H9 (cell line): ENCODE data around the gene MUC2. TPM values are rescaled to one million over a fixed set of nuclear protein-coding genes. Genes with fewer than 3 reads are reported as not detected.

Experiments
- DNase-seq: peaks from one replicate; pipeline ENCODE4 v3.0.0-alpha.2; 2017
- H2AFZ ChIP-seq: one replicate; pipeline ENCODE4 v1.6.1; 2013; ENCODE audit warnings: mild to moderate bottlenecking, low read length, control low read depth, moderate library complexity
- H2AK5ac ChIP-seq: 2 replicates; pipeline ENCODE4 v1.6.1; 2013; ENCODE audit warnings: low read length, control low read depth, mixed read lengths; ENCODE audit not compliant: insufficient read length
- H2BK120ac ChIP-seq: one replicate; pipeline ENCODE4 v1.6.1; 2013; ENCODE audit warnings: low read depth, mild to moderate bottlenecking, low read length, control low read depth, inconsistent platforms; ENCODE audit not compliant: poor library complexity, severe bottlenecking
- H2BK12ac ChIP-seq: 2 replicates; pipeline ENCODE4 v1.6.1; 2013; ENCODE audit warnings: low read length, control low read depth, mixed read lengths, low read depth; ENCODE audit not compliant: insufficient read length
- H2BK15ac ChIP-seq: 2 replicates; pipeline ENCODE4 v1.6.1; 2013; ENCODE audit warnings: low read depth, low read length, control low read depth
- H2BK20ac ChIP-seq: one replicate; pipeline ENCODE4 v1.6.1; 2013; ENCODE audit warnings: low read depth, mild to moderate bottlenecking, low read length, control low read depth, inconsistent platforms; ENCODE audit not compliant: poor library complexity, severe bottlenecking
- H2BK5ac ChIP-seq: 2 replicates; pipeline ENCODE4 v1.6.1; 2013; ENCODE audit warnings: low read length, control low read depth, mixed read lengths; ENCODE audit not compliant: insufficient read length
- H3K14ac ChIP-seq: 2 replicates; pipeline ENCODE4 v1.6.1; 2013; ENCODE audit warnings: low read length, control low read depth; ENCODE audit not compliant: insufficient read depth
- H3K18ac ChIP-seq: 2 replicates; pipeline ENCODE4 v1.6.1; 2013; ENCODE audit warnings: low read depth, mild to moderate bottlenecking, mixed read lengths, low read length, control low read depth; ENCODE audit not compliant: insufficient read length
- H3K23ac ChIP-seq: 2 replicates; pipeline ENCODE4 v1.6.1; 2013; ENCODE audit warnings: low read length, control low read depth, mixed read lengths, low read depth; ENCODE audit not compliant: insufficient read length
- H3K23me2 ChIP-seq: 2 replicates; pipeline ENCODE4 v1.6.1; 2013; ENCODE audit warnings: low read depth, mild to moderate bottlenecking, mixed read lengths, low read length, control low read depth; ENCODE audit not compliant: insufficient read length, poor library complexity, severe bottlenecking
- H3K27ac ChIP-seq: 2 replicates; pipeline ENCODE4 v1.5.1; 2013; ENCODE audit warnings: low read length, control low read depth, mixed read lengths, low read depth; ENCODE audit not compliant: insufficient read length
- H3K27me3 ChIP-seq: 2 replicates; pipeline ENCODE4 v1.6.1; 2013; ENCODE audit warnings: low read length, control low read depth, inconsistent platforms; ENCODE audit not compliant: insufficient read depth
- H3K4ac ChIP-seq: 2 replicates; pipeline ENCODE4 v1.6.1; 2013; ENCODE audit warnings: low read depth, mild to moderate bottlenecking, control low read depth, inconsistent platforms, low read length, moderate library complexity
- H3K4me1 ChIP-seq: 2 replicates; pipeline ENCODE4 v1.6.1; 2013; ENCODE audit warnings: low read length, control low read depth, inconsistent platforms; ENCODE audit not compliant: insufficient read depth
- H3K4me2 ChIP-seq: 2 replicates; pipeline ENCODE4 v1.6.1; 2013; ENCODE audit warnings: low read length, control low read depth, mixed read lengths; ENCODE audit not compliant: insufficient read length, insufficient read depth
- H3K56ac ChIP-seq: 2 replicates; pipeline ENCODE4 v1.6.1; 2013; ENCODE audit warnings: low read depth, mild to moderate bottlenecking, mixed read lengths, low read length, control low read depth; ENCODE audit not compliant: insufficient read length
- H3K79me1 ChIP-seq: 2 replicates; pipeline ENCODE4 v1.6.1; 2013; ENCODE audit warnings: low read depth, mild to moderate bottlenecking, moderate library complexity, low read length, control low read depth, inconsistent platforms; ENCODE audit not compliant: insufficient read depth, poor library complexity, severe bottlenecking
- H3K79me2 ChIP-seq: 2 replicates; pipeline ENCODE4 v1.6.1; 2013; ENCODE audit warnings: low read length, control low read depth, inconsistent platforms; ENCODE audit not compliant: insufficient read depth
- H3K9ac ChIP-seq: 2 replicates; pipeline ENCODE4 v1.6.1; 2013; ENCODE audit warnings: low read length, control low read depth, mixed read lengths; ENCODE audit not compliant: insufficient read length; ENCODE audit errors: extremely low read depth
- H3K9me3 ChIP-seq: one replicate; pipeline ENCODE4 v1.6.1; 2013; ENCODE audit warnings: low read depth, low read length, inconsistent platforms; ENCODE audit not compliant: control insufficient read depth
- H3T11ph ChIP-seq: one replicate; pipeline ENCODE4 v1.6.1; 2013; ENCODE audit warnings: mild to moderate bottlenecking, low read length, control low read depth, inconsistent platforms
- H4K20me1 ChIP-seq: one replicate; pipeline ENCODE4 v1.6.1; 2013; ENCODE audit not compliant: control insufficient read depth, insufficient read length, insufficient read depth
- H4K5ac ChIP-seq: 2 replicates; pipeline ENCODE4 v1.6.1; 2013; ENCODE audit warnings: low read depth, mild to moderate bottlenecking, mixed read lengths, low read length, control low read depth; ENCODE audit not compliant: insufficient read length
- H4K8ac ChIP-seq: replicated peaks from 2 replicates; pipeline ENCODE4 v1.6.1; 2013; ENCODE audit warnings: low read length, control low read depth, mixed read lengths, low read depth; ENCODE audit not compliant: insufficient read length
- H4K91ac ChIP-seq: 2 replicates; pipeline ENCODE4 v1.6.1; 2013; ENCODE audit warnings: low read depth, mild to moderate bottlenecking, moderate library complexity, mixed read lengths, low read length, control low read depth; ENCODE audit not compliant: insufficient read length
- H3K27ac Mint-ChIP-seq, 3 experiments: 2 replicates in 2 of 3; 3 replicates in 1 of 3; pipeline ENCODE4 v1.8.0; 2020 to 2021; ENCODE audit warnings: mixed read lengths in 3 of 3, mild to moderate bottlenecking in 1 of 3, moderate library complexity in 1 of 3
- H3K27me3 Mint-ChIP-seq: 2 replicates; pipeline ENCODE4 v1.8.0; 2021; ENCODE audit warnings: low read depth, mild to moderate bottlenecking, moderate library complexity, mixed read lengths
- H3K36me3 Mint-ChIP-seq, 3 experiments: 2 replicates in 2 of 3; 3 replicates in 1 of 3; pipeline ENCODE4 v1.8.0; 2020 to 2021; ENCODE audit warnings: low read depth in 3 of 3, mixed read lengths in 3 of 3; ENCODE audit not compliant: insufficient read depth in 1 of 3
- H3K4me1 Mint-ChIP-seq, 2 experiments: 2 replicates each; pipeline ENCODE4 v1.8.0; 2020; ENCODE audit warnings: mixed read lengths in 2 of 2
- H3K4me3 Mint-ChIP-seq, 2 experiments: 2 replicates in 1 of 2; 3 replicates in 1 of 2; pipeline ENCODE4 v1.8.0; 2020 to 2021; ENCODE audit warnings: mild to moderate bottlenecking in 2 of 2, mixed read lengths in 2 of 2, moderate library complexity in 1 of 2
- H3K9me3 Mint-ChIP-seq, 2 experiments: 2 replicates in 1 of 2; 3 replicates in 1 of 2; pipeline ENCODE4 v1.8.0; 2020; ENCODE audit warnings: mild to moderate bottlenecking in 2 of 2, mixed read lengths in 2 of 2, moderate library complexity in 1 of 2
- CTCF ChIP-seq: fragments of 200-600 bp; sonication (generic); conservative IDR thresholded peaks from 3 replicates; pipeline ENCODE4 v1.8.0; 2021; ENCODE audit warnings: antibody characterized with exemption, mild to moderate bottlenecking
- WGBS: extraction: QIAGEN DNeasy Blood & Tissue Kit; methylation state at CpG from one replicate; pipeline ENCODE4 v1.1.7; 2013; ENCODE audit warnings: missing lambda C conversion rate, low lambda C conversion rate, mixed read lengths; ENCODE audit not compliant: insufficient read length; ENCODE audit errors: extremely low coverage; 5-methylcytosine and 5-hydroxymethylcytosine counted together
- total RNA-seq: library from RNA; stranded (reverse); gene quantifications from 2 replicates; pipeline ENCODE4 v1.2.1, GENCODE V29; 2021

The MUC2 gene
- total RNA-seq, 1 experiment from 2014 or later = not detected

GRCh38 chr11:1026641-1027482 lies 47.8 kb upstream of the MUC2 start:
- Histone ChIP-seq H3K9ac (no peak overlapping the region), H3K4me1 (no peaks in the 10 kb centered on the region), H2AFZ (no peak overlapping the region), H3K18ac (no peak overlapping the region), H3K14ac (no peak overlapping the region), H2BK15ac (no peak overlapping the region), H3K27me3 (no peaks in the 10 kb centered on the region), H2BK5ac (no peak overlapping the region), H3K4me2 (no peak overlapping the region), H2BK120ac (no peak overlapping the region), H3K56ac (no peak overlapping the region), H3K79me1 (no peaks in the 10 kb centered on the region), H2AK5ac (no peak overlapping the region), H3K79me2 (no peaks in the 10 kb centered on the region), H4K5ac (no peak overlapping the region), H4K91ac (no peak overlapping the region), H4K20me1 (no peaks in the 10 kb centered on the region), H3K9me3 (no peaks in the 10 kb centered on the region), H3K23me2 (no peaks in the 10 kb centered on the region), H3K27ac (no peak overlapping the region), H3K23ac (no peak overlapping the region), H3T11ph (no peak overlapping the region), H4K8ac (no peak overlapping the region), H2BK20ac (no peak overlapping the region), H2BK12ac (no peak overlapping the region), H3K4ac (no peak overlapping the region)
- H3K9me3 Mint-ChIP-seq = no peaks in the 10 kb centered on the region
- WGBS = no CpG with 5 or more reads among the region's 46 CpGs
- DNase-seq = no peak
- H3K4me3 Mint-ChIP-seq = no peak overlapping the region
- no peaks in the 10 kb centered on the region for H3K27me3 Mint-ChIP-seq
- no peaks in the 10 kb centered on the region; a peak in 1 of 7 replicates for H3K36me3 Mint-ChIP-seq
- TF ChIP-seq CTCF = no peak
- H3K27ac Mint-ChIP-seq = no peak overlapping the region; a peak in 1 of 7 replicates
- H3K4me1 Mint-ChIP-seq = no peaks in the 10 kb centered on the region
